Heart left ventricle (tissue), 13 donors: Measurements from ENCODE around the gene DRC7.

Experiments used
- POLR2A ChIP-seq, 2 donors: fragments of 450-650 bp; IDR thresholded peaks; one replicate each; pipeline ENCODE4 v1.6.1; 2017; ENCODE audit warnings: antibody characterized with exemption in 2 of 2, mild to moderate bottlenecking in 2 of 2, moderate library complexity in 2 of 2
- TF ChIP-seq, protein P1 (sequence below), 12 donors: fragments of 200-600 bp; sonication (generic) in 4 of 12; IDR thresholded peaks; one replicate each; pipeline versions ENCODE4 v1.5.0 to v1.8.0; 2018 to 2022; ENCODE audit warnings: antibody characterized with exemption in 12 of 12, mild to moderate bottlenecking in 5 of 12
- donor health status: ischemic (EF 13 %, LVEDD 7.1; RV severe dilation, severe dysfunction).
- donor health status: DM: no; HTN: yes; CAD: no.
- donor health status: DM: no; HTN: no; CAD: no.
- donor health status: ischemic (EF 25% LVEDD 6.9; RV normal size, moderate dysfunction).
- donor health status: ischemic (EF 25% LVEDD 5.7; RV mildly dilated, moderate dysfunction).
- donor health status: ischemic (EF 35%, LVEDD 5.7; RV mildly dilated, moderate dysfunction).
- donor health status: nonischemic (EF 11% LVEDD 7.7; RV severe dilation, severe dysfunction).
- donor health status: DM: yes; HTN: yes; CAD: no.
- donor health status: PGD.
- donor health status: ischemic (EF 29% LVEDD 5.4; RV normal size, mild dysfunction).
- donor health status: nonischemic (EF 23%, LVEDD 6.1; RV moderate dilation, normal function).

DNA sequence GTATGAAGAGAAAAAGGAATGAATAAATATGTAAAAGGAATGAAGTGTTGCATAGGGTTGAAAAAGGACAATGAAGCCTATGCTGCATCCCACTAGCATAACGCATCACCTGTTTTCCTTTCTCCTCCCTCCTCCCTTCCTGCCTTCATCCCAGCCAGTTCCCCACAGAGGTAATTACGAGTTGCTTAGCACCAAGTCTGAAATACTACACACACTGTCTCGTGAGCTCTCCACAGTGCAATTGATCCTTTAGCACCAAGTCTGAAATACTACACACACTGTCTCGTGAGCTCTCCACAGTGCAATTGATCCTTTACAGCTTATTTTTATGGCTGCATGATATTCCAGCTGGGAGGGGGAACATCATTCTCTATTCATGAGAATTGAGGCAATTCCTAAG, 1.1 kb upstream of the DRC7 start:
- TF ChIP-seq, protein P1, sequence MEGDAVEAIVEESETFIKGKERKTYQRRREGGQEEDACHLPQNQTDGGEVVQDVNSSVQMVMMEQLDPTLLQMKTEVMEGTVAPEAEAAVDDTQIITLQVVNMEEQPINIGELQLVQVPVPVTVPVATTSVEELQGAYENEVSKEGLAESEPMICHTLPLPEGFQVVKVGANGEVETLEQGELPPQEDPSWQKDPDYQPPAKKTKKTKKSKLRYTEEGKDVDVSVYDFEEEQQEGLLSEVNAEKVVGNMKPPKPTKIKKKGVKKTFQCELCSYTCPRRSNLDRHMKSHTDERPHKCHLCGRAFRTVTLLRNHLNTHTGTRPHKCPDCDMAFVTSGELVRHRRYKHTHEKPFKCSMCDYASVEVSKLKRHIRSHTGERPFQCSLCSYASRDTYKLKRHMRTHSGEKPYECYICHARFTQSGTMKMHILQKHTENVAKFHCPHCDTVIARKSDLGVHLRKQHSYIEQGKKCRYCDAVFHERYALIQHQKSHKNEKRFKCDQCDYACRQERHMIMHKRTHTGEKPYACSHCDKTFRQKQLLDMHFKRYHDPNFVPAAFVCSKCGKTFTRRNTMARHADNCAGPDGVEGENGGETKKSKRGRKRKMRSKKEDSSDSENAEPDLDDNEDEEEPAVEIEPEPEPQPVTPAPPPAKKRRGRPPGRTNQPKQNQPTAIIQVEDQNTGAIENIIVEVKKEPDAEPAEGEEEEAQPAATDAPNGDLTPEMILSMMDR (IDR thresholded peaks at IDR 0.05), result no peak
- TF ChIP-seq POLR2A (IDR thresholded peaks at IDR 0.05), result no peak
